ENCODE measurements around the gene CLDN16.

Gene CLDN16

GRCh38 chr3:190381441-190381840 lies 6.5 kb upstream of the CLDN16 start:
- no peak for DNase-seq

- no peak for DNase-seq
These were observed 5.9 kb upstream of the CLDN16 start for GRCh38 chr3:190382082-190382481.

- peak; percentile 0 for DNase-seq
These were observed 3.6 kb upstream of the CLDN16 start for GRCh38 chr3:190384309-190384756.

- no peak for DNase-seq
These were observed 2.0 kb upstream of the CLDN16 start for GRCh38 chr3:190385731-190386688.

- no peak for DNase-seq
These were observed 740 bp downstream of the CLDN16 start for GRCh38 chr3:190388703-190389102.

- no peak for DNase-seq
These were observed 8.0 kb downstream of the CLDN16 start for GRCh38 chr3:190396001-190396400.

GRCh38 chr3:190397889-190398288 lies 9.9 kb downstream of the CLDN16 start:
- DNase-seq: no peak

- DNase-seq: no peak
These were observed 11.7 kb downstream of the CLDN16 start for GRCh38 chr3:190399677-190400076.

GRCh38 chr3:190401963-190402362 lies 14.0 kb downstream of the CLDN16 start:
- no peak for DNase-seq

- DNase-seq: no peak
These were observed 16.8 kb downstream of the CLDN16 start for GRCh38 chr3:190404715-190405114.

- DNase-seq: no peak
These were observed 26.3 kb downstream of the CLDN16 start for GRCh38 chr3:190414297-190414696.

GRCh38 chr3:190424108-190424477 lies 36.1 kb downstream of the CLDN16 start:
- DNase-seq: no peak

GRCh38 chr3:190424478-190425439 lies 36.8 kb downstream of the CLDN16 start:
- DNase-seq: peak; percentile 51

- no peak for DNase-seq
These were observed 37.9 kb downstream of the CLDN16 start for GRCh38 chr3:190425833-190426232.

GRCh38 chr3:190426806-190427507 lies 39.0 kb downstream of the CLDN16 start:
- no peak for DNase-seq

- DNase-seq: no peak
These were observed 41.7 kb downstream of the CLDN16 start for GRCh38 chr3:190429681-190430080.

GRCh38 chr3:190430906-190431305 lies 42.9 kb downstream of the CLDN16 start:
- no peak for DNase-seq

- DNase-seq: no peak
These were observed 44.3 kb downstream of the CLDN16 start for GRCh38 chr3:190432216-190432615.

- no peak for DNase-seq
These were observed 45.7 kb downstream of the CLDN16 start for GRCh38 chr3:190433626-190434025.

- no peak for DNase-seq
These were observed 47.7 kb downstream of the CLDN16 start for GRCh38 chr3:190435618-190436017.

GRCh38 chr3:190436331-190436730 lies 48.4 kb downstream of the CLDN16 start:
- no peak for DNase-seq

GRCh38 chr3:190442240-190442639 lies 54.3 kb downstream of the CLDN16 start:
- DNase-seq: no peak

GRCh38 chr3:190443257-190443656 lies 55.3 kb downstream of the CLDN16 start:
- DNase-seq: no peak

Measured in NCI-H1092 treated with DMSO at 0.1 percent for 48 hours (cell line).